Activated CD4-positive, alpha-beta T cell treated with anti-CD3 and anti-CD28 coated beads for 36 hours (primary cell): Measurements from ENCODE around the gene ZSWIM8. TPM values are rescaled to one million over a fixed set of nuclear protein-coding genes. Genes with fewer than 3 reads are reported as not detected.
A peak's percentile ranks its signal among the peaks of the same experiment; 100 is the strongest.

Experiments
- ATAC-seq: fragments of 200-7000 bp; cut with Tn5 transposase; one replicate; pipeline ENCODE4 v1.10.0; 2021; ENCODE audit warnings: mild to moderate bottlenecking, moderate library complexity
- CTCF ChIA-PET: fragments of 350-600 bp; sonication (Branson Sonifier 250); formaldehyde crosslinking; loops from one replicate; lab custom pipeline; 2021; ENCODE audit warnings: antibody characterized with exemption; lab: Charles Lee
- POLR2A ChIA-PET: fragments of 350-600 bp; sonication (Branson Sonifier 250); formaldehyde crosslinking; loops from one replicate; lab custom pipeline; 2021; ENCODE audit warnings: antibody characterized with exemption, inconsistent platforms; lab: Charles Lee
- DNase-seq: peaks from one replicate; pipeline ENCODE4 v3.0.0-alpha.2; 2020
- H3K27ac Mint-ChIP-seq: one replicate; pipeline ENCODE4 v1.8.0; 2021; ENCODE audit warnings: mixed read lengths
- H3K27me3 Mint-ChIP-seq: one replicate; pipeline ENCODE4 v1.8.0; 2021; ENCODE audit warnings: mixed read lengths
- H3K36me3 Mint-ChIP-seq: one replicate; pipeline ENCODE4 v1.8.0; 2021; ENCODE audit warnings: low read depth, mixed read lengths
- H3K4me1 Mint-ChIP-seq: one replicate; pipeline ENCODE4 v1.8.0; 2021; ENCODE audit warnings: mixed read lengths
- H3K4me3 Mint-ChIP-seq: one replicate; pipeline ENCODE4 v1.8.0; 2021; ENCODE audit warnings: mild to moderate bottlenecking, moderate library complexity, mixed read lengths
- H3K9me3 Mint-ChIP-seq: one replicate; pipeline ENCODE4 v1.8.0; 2021; ENCODE audit warnings: low read depth, mixed read lengths
- intact Hi-C, 2 experiments: fragments of 100-400 bp; cut with DNase I in 1 of 2; cut with micrococcal nuclease in 1 of 2; formaldehyde crosslinking; loops; one replicate each; pipeline versions ENCODE4 v1.14.2 to v1.15.1; 2022 to 2024; cut with DNase I, micrococcal nuclease
- total RNA-seq, 2 experiments: library from RNA; stranded (reverse); gene quantifications; one replicate each; pipeline ENCODE4 v1.2.3, GENCODE V29; 2021

ZSWIM8 gene
- total RNA-seq, 2 experiments from 2014 or later = 40.1 to 67.3 TPM

- no peak overlapping the region for H3K4me3 Mint-ChIP-seq
- peak overlapping the region; percentile 13 for H3K27ac Mint-ChIP-seq
- ChIA-PET CTCF (interaction anchor here (0.7 to 1.2 kb wide), 3 partner anchors 9 to 614 kb away, joined by 3 to 4 read pairs (median 3); no protein-coding TSS in a partner anchor), POLR2A (interaction anchor here (0.6 kb wide), 2 partner anchors 28 to 261 kb away, joined by 3 to 5 read pairs; no protein-coding TSS in a partner anchor)
- no peaks in the 10 kb centered on the region for H3K9me3 Mint-ChIP-seq
- no peaks in the 10 kb centered on the region for H3K27me3 Mint-ChIP-seq
- ATAC-seq (no peak), DNase-seq (no peak)
- peaks cover 50% of the 10 kb centered on the region for H3K36me3 Mint-ChIP-seq
- H3K4me1 Mint-ChIP-seq = peaks cover 35% of the 10 kb centered on the region
- intact Hi-C loops = no loop called here
Measured at GRCh38 chr10:73756183-73756582, 29.2 kb upstream of the ZSWIM8 start.

DNA sequence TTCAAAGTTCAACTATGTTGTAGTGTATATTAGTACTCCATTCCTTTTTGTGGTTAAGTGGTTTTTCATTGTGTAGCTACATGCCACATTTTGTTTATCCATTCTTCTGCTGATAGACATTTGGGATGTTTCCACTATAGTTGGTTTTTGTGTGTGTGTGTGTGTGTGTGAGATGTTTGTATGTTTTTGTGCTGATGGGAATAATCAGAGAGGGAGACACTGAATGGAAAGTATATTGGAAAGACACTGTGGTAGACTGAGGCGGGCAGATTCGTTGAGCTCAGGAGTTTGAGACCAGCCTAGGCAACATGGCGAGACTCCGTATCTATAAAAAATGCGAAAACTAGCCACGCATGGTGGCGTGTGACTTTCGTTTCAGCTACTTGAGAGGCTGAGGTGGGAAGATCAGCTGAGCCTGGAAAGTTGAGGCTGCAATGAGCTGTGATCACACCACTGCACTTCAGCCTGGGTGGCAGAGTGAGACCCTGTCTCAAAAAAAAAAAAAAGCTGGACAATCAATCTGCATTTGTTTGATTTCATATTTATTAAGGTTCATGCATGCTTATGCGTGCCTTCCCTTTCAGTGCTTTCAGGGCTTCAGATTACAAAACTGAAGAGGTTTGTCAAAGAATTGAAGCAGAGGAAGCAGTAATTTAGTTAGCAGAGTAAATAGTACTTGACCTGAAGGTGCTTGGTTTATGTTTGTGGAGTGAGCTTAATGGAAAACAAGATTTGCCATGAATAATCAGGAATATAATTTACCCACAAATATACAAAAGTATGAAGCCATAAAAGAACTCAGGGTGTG, 26.5 kb upstream of the ZSWIM8 start:
- POLR2A ChIA-PET = interaction anchor here (0.6 kb wide), 1 partner anchor 306 kb away, joined by 3 read pairs; no protein-coding TSS in a partner anchor
- H3K27me3 Mint-ChIP-seq = no peaks in the 10 kb centered on the region
- H3K36me3 Mint-ChIP-seq = peaks cover 55% of the 10 kb centered on the region
- CTCF ChIA-PET = interaction anchor here (0.5 to 1.3 kb wide), 2 partner anchors 13 to 15 kb away, joined by 3 read pairs; partner anchors contain the start of gene SEC24C
- ATAC-seq = no peak
- H3K4me1 Mint-ChIP-seq = peaks cover 56% of the 10 kb centered on the region
- no peaks in the 10 kb centered on the region for H3K9me3 Mint-ChIP-seq
- no peak for DNase-seq
- intact Hi-C loops = no loop called here
- H3K4me3 Mint-ChIP-seq = no peak overlapping the region
- peak overlapping the region; percentile 60 for H3K27ac Mint-ChIP-seq

GRCh38 chr10:73759512-73760115, 25.8 kb upstream of the ZSWIM8 start:
- no peak overlapping the region for H3K4me3 Mint-ChIP-seq
- peak overlapping the region; percentile 60 for H3K27ac Mint-ChIP-seq
- intact Hi-C loops = no loop called here
- peaks cover 57% of the 10 kb centered on the region for H3K36me3 Mint-ChIP-seq
- ATAC-seq (peak; percentile 62), DNase-seq (peak; percentile 57)
- H3K9me3 Mint-ChIP-seq = no peaks in the 10 kb centered on the region
- ChIA-PET POLR2A (no interaction called here), CTCF (interaction anchor here (0.5 to 1.9 kb wide), 4 partner anchors 13 to 21 kb away, joined by 3 to 4 read pairs (median 3); partner anchors contain the start of gene SEC24C)
- H3K4me1 Mint-ChIP-seq = peaks cover 57% of the 10 kb centered on the region
- H3K27me3 Mint-ChIP-seq = no peaks in the 10 kb centered on the region

DNA sequence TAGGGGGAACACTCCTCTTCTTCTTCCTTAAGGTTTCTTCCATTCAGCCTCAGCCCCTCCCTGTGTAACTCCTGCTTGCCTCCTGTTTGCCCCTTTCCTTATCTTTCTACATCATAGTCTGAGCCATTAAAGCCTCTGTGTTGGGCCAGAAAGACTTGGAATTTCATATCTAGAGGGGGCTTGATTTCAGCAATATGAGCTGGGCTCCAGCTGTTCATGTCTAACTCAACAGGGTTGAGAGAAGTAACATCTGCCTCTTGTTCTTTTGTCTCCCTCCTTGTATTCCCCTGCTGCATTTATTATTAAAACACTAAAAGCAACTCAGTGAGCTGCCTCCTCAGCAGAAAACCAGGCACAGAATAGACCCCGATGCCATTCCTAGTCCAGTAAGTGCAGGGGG, 23.6 kb upstream of the ZSWIM8 start:
- DNase-seq (no peak), ATAC-seq (no peak)
- H3K4me1 Mint-ChIP-seq = peaks cover 54% of the 10 kb centered on the region
- ChIA-PET CTCF (no interaction called here), POLR2A (no interaction called here)
- peak overlapping the region; percentile 81 for H3K27ac Mint-ChIP-seq
- no peak overlapping the region for H3K4me3 Mint-ChIP-seq
- no peaks in the 10 kb centered on the region for H3K9me3 Mint-ChIP-seq
- H3K36me3 Mint-ChIP-seq = peaks cover 72% of the 10 kb centered on the region
- no peaks in the 10 kb centered on the region for H3K27me3 Mint-ChIP-seq
- intact Hi-C loops = no loop called here

GRCh38 chr10:73762915-73763314, 22.5 kb upstream of the ZSWIM8 start:
- Mint-ChIP-seq H3K27me3 (no peaks in the 10 kb centered on the region), H3K9me3 (no peaks in the 10 kb centered on the region), H3K27ac (peak overlapping the region; percentile 81), H3K4me3 (no peak overlapping the region), H3K4me1 (peaks cover 53% of the 10 kb centered on the region), H3K36me3 (peaks cover 75% of the 10 kb centered on the region)
- intact Hi-C loops = no loop called here
- ChIA-PET CTCF (interaction anchor here (0.8 to 1.5 kb wide), 4 partner anchors 9 to 123 kb away, joined by 3 to 5 read pairs (median 4); a partner anchor contains a TSS), POLR2A (interaction anchor here (1.1 kb wide), 1 partner anchor 9 kb away, joined by 5 read pairs; a partner anchor contains a TSS)
- ATAC-seq (peak; percentile 64), DNase-seq (peak; percentile 50)

DNA sequence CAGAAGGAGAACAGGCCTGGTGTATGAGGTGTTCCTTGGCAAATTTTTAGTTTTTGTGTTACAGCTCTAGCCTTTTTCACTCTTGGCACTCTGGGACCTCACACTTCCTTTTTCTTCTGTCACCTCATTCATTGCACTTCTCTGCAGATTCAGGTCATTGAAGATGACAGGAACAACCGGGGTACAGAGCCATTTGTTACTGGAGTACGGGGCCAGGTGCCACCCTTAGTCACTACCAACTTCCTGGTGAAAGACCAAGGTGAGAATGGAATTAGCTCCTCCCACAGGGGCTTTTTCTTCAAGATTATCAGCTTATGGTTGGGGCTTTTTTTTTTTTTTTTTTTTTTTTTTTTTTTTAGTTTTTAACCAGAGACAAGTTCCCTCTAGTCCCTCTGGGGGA, 22.1 kb upstream of the ZSWIM8 start:
- no peaks in the 10 kb centered on the region for H3K9me3 Mint-ChIP-seq
- CTCF ChIA-PET = interaction anchor here (0.8 to 1.5 kb wide), 4 partner anchors 8 to 123 kb away, joined by 3 to 5 read pairs (median 4); a partner anchor contains a TSS
- peak overlapping the region; percentile 81 for H3K27ac Mint-ChIP-seq
- DNase-seq (peak; percentile 27), ATAC-seq (peak; percentile 40)
- peaks cover 50% of the 10 kb centered on the region for H3K4me1 Mint-ChIP-seq
- intact Hi-C loops = no loop called here
- H3K27me3 Mint-ChIP-seq = no peaks in the 10 kb centered on the region
- peaks cover 77% of the 10 kb centered on the region for H3K36me3 Mint-ChIP-seq
- H3K4me3 Mint-ChIP-seq = no peak overlapping the region
- POLR2A ChIA-PET = interaction anchor here (0.6 to 1.1 kb wide), 2 partner anchors 9 to 408 kb away, joined by 5 to 6 read pairs; a partner anchor contains a TSS

- H3K27me3 Mint-ChIP-seq = no peaks in the 10 kb centered on the region
- intact Hi-C loops = no loop called here
- H3K36me3 Mint-ChIP-seq = peaks cover 81% of the 10 kb centered on the region
- ATAC-seq (no peak), DNase-seq (no peak)
- no peaks in the 10 kb centered on the region for H3K9me3 Mint-ChIP-seq
- H3K27ac Mint-ChIP-seq = peak overlapping the region; percentile 44
- ChIA-PET CTCF (no interaction called here), POLR2A (no interaction called here)
- no peak overlapping the region for H3K4me3 Mint-ChIP-seq
- H3K4me1 Mint-ChIP-seq = peaks cover 43% of the 10 kb centered on the region
Measured at GRCh38 chr10:73765066-73765465, 20.3 kb upstream of the ZSWIM8 start.

DNA sequence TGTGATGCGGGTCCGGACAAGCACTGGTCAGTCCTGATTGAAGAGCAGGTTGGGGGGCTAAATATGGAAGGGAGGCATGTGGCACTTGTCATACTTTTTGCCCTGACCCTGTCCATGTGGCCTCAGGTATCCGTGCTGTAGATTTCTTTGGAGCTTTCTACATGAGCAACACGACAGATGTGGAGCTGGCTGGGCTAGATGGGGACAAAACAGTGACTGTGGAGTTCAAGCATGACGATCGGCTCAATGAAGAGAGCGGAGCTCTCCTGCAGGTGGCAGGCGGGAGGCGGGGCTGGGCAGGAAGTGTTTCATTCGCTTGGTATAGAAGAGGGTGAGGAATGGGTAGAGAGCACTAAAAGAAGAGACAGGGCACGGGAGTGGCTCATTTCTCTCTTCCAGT, 16.5 kb upstream of the ZSWIM8 start:
- ChIA-PET CTCF (interaction anchor here (0.6 to 2.4 kb wide), 10 partner anchors 11 to 1251 kb away, joined by 3 to 7 read pairs (median 4); partner anchors contain the start of gene CHCHD1), POLR2A (interaction anchor here (0.6 to 1.2 kb wide), 2 partner anchors 24 to 41 kb away, joined by 3 to 5 read pairs; partner anchors contain the start of gene SEC24C)
- DNase-seq (peak; percentile 84), ATAC-seq (peak; percentile 50)
- no peaks in the 10 kb centered on the region for H3K9me3 Mint-ChIP-seq
- peaks cover 76% of the 10 kb centered on the region for H3K36me3 Mint-ChIP-seq
- no peaks in the 10 kb centered on the region for H3K27me3 Mint-ChIP-seq
- peaks cover 34% of the 10 kb centered on the region for H3K4me1 Mint-ChIP-seq
- intact Hi-C loops = no loop called here
- H3K27ac Mint-ChIP-seq = peak overlapping the region; percentile 76
- no peak overlapping the region for H3K4me3 Mint-ChIP-seq

GRCh38 chr10:73769396-73769795, 16.0 kb upstream of the ZSWIM8 start:
- Mint-ChIP-seq H3K27me3 (no peaks in the 10 kb centered on the region), H3K4me3 (no peak overlapping the region), H3K4me1 (peaks cover 36% of the 10 kb centered on the region), H3K9me3 (no peaks in the 10 kb centered on the region), H3K36me3 (peaks cover 76% of the 10 kb centered on the region), H3K27ac (peak overlapping the region; percentile 76)
- ATAC-seq (no peak), DNase-seq (no peak)
- intact Hi-C loops = no loop called here
- POLR2A ChIA-PET = interaction anchor here (0.5 to 1.2 kb wide), 2 partner anchors 17 to 24 kb away, joined by 3 to 5 read pairs; partner anchors contain the start of gene SEC24C
- CTCF ChIA-PET = interaction anchor here (1.0 to 2.4 kb wide), 7 partner anchors 10 to 171 kb away, joined by 3 to 7 read pairs (median 6); no protein-coding TSS in a partner anchor

DNA sequence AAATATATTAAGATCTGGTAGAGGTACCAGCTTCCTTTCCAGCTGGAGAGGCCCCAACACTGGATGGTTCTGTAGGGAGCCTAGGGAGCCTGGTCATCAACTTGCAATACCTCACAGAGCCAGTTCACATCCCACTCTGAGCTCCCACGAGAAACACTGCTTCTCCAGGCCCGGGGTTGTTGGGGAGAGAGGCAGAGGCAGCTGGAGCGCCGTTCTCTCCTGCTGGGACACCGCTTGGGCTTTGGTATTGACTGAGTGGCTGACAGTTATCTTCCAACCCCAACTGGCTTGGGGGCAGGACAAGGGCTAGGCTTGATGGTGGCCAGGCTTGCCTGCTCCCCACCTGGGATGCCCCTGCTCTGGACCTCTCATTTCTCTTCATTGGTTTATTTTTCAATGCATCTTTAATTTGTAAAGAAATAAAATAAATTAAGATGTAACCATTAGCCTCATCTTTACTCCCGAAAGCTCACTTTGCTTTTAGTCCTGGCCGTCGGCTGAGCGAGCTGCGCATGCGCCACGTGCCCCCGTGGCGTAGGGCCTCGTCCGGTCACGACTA, 13.6 kb upstream of the ZSWIM8 start:
- peak overlapping the region; percentile 91 for H3K27ac Mint-ChIP-seq
- ChIA-PET POLR2A (interaction anchor here (0.6 to 2.0 kb wide), 6 partner anchors 9 to 41 kb away, joined by 3 to 8 read pairs (median 5); no protein-coding TSS in a partner anchor), CTCF (interaction anchor here (0.6 to 3.5 kb wide), 10 partner anchors 9 to 406 kb away, joined by 3 to 22 read pairs (median 4); partner anchors contain the start of genes CHCHD1 and ZSWIM8)
- peak; percentile 86 for DNase-seq
- H3K4me3 Mint-ChIP-seq = peak overlapping the region; percentile 86
- peak; percentile 1 for ATAC-seq
- no peaks in the 10 kb centered on the region for H3K27me3 Mint-ChIP-seq
- peaks cover 74% of the 10 kb centered on the region for H3K36me3 Mint-ChIP-seq
- no peaks in the 10 kb centered on the region for H3K9me3 Mint-ChIP-seq
- peaks cover 48% of the 10 kb centered on the region for H3K4me1 Mint-ChIP-seq
- intact Hi-C loops = loop anchor here (1.0 to 5.0 kb wide), 7 partner anchors 10 to 144 kb away; partner anchors contain the start of genes NDST2 (in 2 of the 2), SEC24C (in 2 of the 2) and ZSWIM8 (in 2 of the 2)
